ACHN (cell line): ENCODE measurements around the gene DOK7.

Source experiments
- DNase-seq: peaks from one replicate; pipeline ENCODE4 v3.0.0-alpha.2; 2015
- in situ Hi-C: cut with HindIII; loops from 2 replicates; pipeline ENCODE4 v1.10.0; 2017; ENCODE audit warnings: low sequenced_read_pairs, low pct_ligation_motif_present, low pct_unique_long_range_greater_than_20kb

DOK7 gene

DNA sequence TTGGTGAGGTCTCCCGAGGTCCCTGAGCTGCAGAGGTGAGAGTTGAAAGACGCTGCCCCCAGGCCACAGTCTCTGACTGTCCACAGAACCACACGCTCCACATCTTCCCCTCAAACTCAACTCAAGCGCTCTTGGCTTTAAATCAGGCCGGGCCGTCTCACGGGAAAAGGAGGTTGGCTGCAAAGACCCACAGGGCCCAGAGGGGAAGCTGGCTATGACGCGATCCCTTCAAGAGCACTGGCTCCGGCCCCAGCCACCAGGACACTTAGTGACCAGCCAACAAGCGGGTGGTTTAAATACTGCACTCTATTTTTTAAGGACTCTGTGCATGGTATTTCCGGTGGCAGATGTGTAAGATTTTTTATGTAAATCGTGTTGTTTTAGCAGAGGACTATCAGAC lies 49.2 kb downstream of the DOK7 start:
- in situ Hi-C loops, result no loop called here
- DNase-seq, result no peak

GRCh38 chr4:3512719-3513118 lies 49.6 kb downstream of the DOK7 start:
- in situ Hi-C loops, result no loop called here
- no peak for DNase-seq

GRCh38 chr4:3513807-3514206 lies 50.7 kb downstream of the DOK7 start:
- in situ Hi-C loops, result no loop called here
- no peak for DNase-seq

GRCh38 chr4:3514221-3514780 lies 51.2 kb downstream of the DOK7 start:
- no peak for DNase-seq
- in situ Hi-C loops, result no loop called here

DNA sequence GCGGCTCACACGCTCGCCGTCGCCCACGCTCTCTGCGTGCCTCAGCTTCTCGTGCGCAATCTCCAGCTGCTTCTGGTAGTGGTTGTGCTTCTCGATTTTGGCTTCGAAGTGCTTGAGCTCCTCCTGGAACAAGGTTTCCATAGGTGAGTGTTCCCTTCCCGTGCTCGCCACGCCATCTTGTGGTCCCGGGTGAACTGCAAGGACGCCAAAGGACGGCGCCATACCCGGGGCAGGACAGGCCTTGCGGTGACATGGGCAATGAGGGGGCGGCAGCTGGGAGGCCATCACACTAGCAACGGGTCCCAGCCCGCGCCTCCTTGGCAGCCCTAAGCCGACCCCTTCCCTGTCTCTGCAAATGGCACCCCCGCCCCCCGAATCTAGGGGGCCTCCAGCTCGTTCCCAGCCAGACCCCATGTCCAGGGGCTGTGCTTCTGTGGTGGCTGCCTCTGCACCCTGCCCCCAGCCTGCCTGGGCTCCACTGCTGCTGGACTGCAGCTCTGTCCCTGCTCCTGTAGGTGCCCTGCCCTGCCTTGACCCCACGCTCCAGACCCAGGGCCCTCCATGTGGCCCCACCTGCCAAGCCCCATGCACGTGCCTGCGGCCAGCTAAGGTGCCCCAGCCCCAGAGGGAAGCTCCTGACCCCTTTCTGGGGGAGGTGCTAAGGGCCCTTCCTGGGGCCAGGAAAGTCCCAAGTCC lies 51.8 kb downstream of the DOK7 start:
- no peak for DNase-seq
- in situ Hi-C loops, result no loop called here

DNA sequence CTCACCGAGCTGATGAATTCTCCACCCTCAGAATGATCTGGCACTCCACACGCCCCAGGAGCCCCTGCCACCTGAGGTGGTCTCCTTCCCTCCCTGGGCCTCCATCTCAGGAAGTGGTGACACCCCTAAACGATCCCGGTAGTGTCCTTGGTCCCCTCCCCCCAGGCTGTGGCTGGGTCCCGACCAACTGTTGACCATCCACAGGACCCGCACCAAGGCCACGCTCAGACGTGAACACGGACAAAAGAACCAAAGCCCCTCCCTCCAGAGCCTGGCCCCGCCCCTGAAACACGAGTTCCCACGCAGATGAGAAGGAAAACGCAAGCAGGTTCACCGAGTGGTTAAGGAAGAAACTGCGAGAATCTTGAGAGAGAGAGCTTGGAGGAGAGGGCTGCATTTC lies 52.5 kb downstream of the DOK7 start:
- in situ Hi-C loops, result no loop called here
- DNase-seq, result no peak

DNA sequence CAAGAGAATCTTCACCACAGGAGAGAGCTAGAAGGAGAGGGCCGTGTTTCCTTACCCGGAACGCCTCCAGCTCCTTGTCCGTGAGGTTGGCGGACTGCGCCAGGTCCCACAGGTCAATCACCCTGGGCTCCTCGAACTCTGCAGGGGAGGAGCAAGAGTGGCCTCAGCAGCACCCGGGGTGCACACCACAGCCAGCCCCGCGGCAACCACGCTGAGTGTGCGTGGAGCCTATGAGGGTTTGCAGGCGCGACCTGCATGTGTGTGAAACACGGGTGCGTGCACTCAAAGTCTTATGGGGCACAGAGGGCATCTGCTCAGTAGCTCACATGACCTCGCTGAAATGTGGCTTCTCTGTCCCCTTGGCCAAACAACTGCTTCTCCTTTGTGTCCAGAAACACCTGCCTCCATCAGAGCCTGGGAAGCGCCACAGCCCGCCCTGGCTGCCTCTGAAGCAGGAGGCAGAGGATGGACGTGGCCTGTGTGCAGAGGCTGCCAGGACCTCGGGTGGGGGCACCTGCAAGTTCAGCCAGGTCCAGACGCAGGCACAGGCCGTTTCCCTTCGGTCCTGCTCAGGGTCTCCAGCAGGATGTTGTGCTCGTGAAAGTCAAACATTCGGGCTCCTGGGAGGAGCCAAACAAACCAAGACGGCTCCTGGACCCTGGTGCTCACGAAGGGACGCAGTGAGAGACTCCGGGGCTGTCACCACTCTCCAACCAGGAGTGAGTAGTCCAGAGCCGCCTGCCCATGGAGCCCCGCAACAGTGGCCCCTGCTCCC lies 53.1 kb downstream of the DOK7 start:
- DNase-seq, result no peak

GRCh38 chr4:3516836-3517730 lies 54.0 kb downstream of the DOK7 start:
- in situ Hi-C loops, result no loop called here
- no peak for DNase-seq

More for the DNA sequence above, 53.1 kb downstream of the DOK7 start:
- in situ Hi-C loops, result no loop called here

DNA sequence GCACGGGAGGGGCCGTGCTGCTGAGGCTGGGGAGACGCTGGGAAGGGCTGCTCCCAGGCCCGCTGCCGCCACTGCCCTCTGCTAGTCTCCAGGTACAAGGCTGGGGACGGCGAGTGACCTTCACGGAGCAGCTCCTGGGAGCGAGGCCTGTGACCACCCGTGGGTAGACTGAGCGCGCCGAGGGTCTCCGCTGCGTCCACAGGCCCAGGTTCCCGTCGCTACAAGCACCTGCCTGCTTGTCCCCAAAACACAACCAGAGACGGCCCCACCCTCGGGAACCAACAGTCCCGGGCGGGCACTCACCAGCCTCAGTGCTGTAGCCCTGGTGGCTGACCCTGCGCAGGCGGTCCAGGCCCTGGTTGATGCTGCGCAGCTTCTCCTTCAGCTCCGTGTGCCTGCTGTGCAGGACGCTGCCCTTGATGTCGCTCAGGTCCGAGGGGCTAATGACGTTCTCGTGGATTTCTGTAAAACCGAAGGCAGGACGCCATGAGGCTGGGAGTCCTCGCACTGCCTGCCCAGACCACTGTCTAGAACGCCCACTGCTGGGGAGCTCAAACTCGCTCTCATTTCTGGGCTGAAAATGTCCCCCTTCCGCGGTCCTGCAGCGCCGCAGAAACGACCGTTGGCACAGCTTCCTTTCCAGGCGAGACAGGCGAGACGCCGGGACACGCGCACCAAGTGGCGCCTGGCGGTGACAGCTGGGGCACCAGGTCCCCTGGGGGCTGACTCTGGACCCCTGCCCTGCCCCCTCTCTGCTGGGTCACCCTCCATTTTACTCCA lies 54.8 kb downstream of the DOK7 start:
- in situ Hi-C loops, result no loop called here

DNA sequence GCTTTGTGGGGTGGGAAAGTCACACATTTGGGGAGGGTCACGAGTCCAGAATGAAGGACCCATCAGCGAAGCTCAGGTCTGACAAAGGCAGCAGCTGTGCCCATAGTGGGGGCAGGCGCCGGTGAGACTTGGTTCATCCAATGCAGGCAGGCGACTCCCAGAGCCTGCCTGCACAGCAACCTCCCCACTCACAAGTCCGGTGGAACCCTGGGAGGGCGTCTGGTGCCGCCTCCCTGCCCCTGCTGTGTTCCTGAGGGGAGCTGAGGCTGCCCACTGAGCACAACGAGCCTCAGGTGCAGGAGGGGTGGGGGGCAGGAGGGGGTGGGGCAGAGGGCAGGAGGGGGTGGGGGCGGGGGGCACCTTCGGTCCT lies 55.4 kb downstream of the DOK7 start:
- in situ Hi-C loops, result no loop called here
- no peak for DNase-seq

More for the DNA sequence above, 54.8 kb downstream of the DOK7 start:
- DNase-seq, result no peak

- in situ Hi-C loops, result no loop called here
- no peak for DNase-seq
Measured at GRCh38 chr4:3518941-3519340, 55.8 kb downstream of the DOK7 start.

DNA sequence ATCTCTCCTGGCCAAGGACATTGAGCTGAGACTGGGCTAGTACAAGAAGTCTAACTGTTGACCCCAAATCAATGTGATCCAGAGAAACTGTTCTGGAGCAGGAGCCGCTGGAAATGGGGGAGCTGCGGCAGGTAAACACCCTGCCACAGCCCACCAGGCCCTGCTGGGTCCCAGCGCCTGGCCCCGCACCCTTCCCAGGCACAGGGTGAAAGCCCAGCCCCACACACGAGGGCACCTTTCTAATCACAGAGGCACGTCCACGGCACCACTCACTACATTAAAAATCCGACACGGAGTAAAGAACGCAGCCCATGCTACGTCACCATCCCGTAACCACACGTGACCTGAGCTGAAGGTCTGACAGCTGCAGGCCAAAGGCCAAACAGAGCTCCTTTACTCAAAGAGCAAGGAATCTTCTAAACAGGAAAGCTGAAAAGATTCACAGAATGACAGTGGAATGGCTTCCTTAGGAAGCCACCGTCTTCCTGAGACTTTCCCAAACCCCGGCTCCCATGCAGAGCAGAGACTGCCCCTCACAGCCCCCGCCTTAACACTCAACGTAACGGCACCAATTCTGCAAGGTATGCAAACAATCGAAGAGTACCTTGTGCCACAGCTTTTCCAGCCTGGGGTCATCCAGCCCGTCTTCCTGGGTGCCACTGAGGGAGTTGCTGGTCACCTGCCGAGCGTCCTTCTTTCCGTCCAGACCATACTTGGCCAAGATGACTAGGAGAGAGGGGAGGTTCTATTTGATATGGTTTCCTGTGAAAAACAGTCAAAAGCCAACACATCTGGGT lies 56.6 kb downstream of the DOK7 start:
- no peak for DNase-seq
- in situ Hi-C loops, result no loop called here

GRCh38 chr4:3520276-3520675 lies 57.2 kb downstream of the DOK7 start:
- DNase-seq, result no peak

GRCh38 chr4:3520796-3521600 lies 57.9 kb downstream of the DOK7 start:
- DNase-seq, result no peak
- in situ Hi-C loops, result no loop called here

More at GRCh38 chr4:3520276-3520675, 57.2 kb downstream of the DOK7 start:
- in situ Hi-C loops, result no loop called here

DNA sequence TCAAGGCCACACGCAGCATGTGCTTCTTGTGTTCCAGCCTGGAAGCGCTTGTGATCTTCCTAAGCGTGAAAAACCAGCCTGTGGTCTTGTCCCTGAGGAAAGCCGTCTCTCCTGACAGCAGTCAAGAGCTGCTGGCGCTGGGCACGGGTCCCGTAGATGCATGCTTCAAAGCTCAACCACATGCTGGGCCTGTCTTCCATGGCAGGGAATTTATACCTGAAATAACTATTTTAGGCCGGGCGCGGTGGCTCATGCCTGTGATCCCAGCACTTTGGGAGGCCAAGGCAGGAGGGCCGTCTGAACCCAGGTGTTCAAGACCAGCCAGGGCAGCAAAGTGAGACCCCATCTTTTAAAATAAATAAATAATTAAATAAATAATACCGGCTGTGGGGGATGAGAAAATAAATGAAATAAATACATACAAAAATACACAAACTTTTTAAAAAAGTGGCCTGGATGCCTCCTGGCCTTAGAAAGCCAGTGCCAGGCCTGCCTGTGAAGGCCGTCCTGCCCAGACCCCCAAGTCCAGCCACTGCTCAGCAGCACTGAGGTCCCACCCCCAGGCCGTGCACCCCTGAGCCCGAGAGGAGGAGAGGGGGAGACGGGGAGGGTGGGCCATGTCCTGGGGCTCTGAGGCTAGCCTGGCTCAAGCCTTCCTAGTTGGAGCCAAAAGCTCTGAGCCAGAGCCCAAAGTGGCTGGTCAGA lies 58.7 kb downstream of the DOK7 start:
- in situ Hi-C loops, result no loop called here
- DNase-seq, result no peak

GRCh38 chr4:3522326-3522640 lies 59.2 kb downstream of the DOK7 start:
- DNase-seq, result no peak
- in situ Hi-C loops, result no loop called here
